ENCODE data around the gene MAPK1. TPM values are rescaled to one million over a fixed set of nuclear protein-coding genes. Genes with fewer than 3 reads are reported as not detected.

The MAPK1 gene
- total RNA-seq, 4 donors from 2014 or later, result 44.9 to 87.2 (median 63.5) TPM

GRCh38 chr22:21780259-21780658, 87.2 kb downstream of the MAPK1 start:
- no peak for DNase-seq (ENCODE audit: extremely low spot score)
- peaks cover under 1 to 3% (median 2%) of the 10 kb centered on the region in 4 donors for H3K4me1 ChIP-seq
- no peaks in the 10 kb centered on the region for H3K27me3 ChIP-seq
- H3K4me3 ChIP-seq, result no peak overlapping the region
- H3K36me3 ChIP-seq, result peaks cover 7 to 60% (median 41%) of the 10 kb centered on the region in 4 donors
- no peaks in the 10 kb centered on the region for H3K9me3 ChIP-seq
- intact Hi-C loops (cut with DNase I), result no loop called here
- H3K27ac ChIP-seq (replicated peaks in 1 of 4), result no peak overlapping the region
- no peak for TF ChIP-seq EP300 (IDR thresholded peaks at IDR 0.05)
- no peak for TF ChIP-seq CTCF (IDR thresholded peaks at IDR 0.05)
- no peak for TF ChIP-seq POLR2AphosphoS5 (IDR thresholded peaks at IDR 0.05)
- TF ChIP-seq POLR2A (IDR thresholded peaks at IDR 0.05; ENCODE audit: low read depth), result no peak
- WGBS, result 94% methylated on average over 2 of the region's 2 CpGs

- peaks cover 0 to 52% (median 34%) of the 10 kb centered on the region in 4 donors for H3K36me3 ChIP-seq
These were observed 88.0 kb downstream of the MAPK1 start for GRCh38 chr22:21779444-21779843.

GRCh38 chr22:21778705-21779363, 88.6 kb downstream of the MAPK1 start:
- Histone ChIP-seq H3K4me3 (no peak overlapping the region), H3K4me1 (peaks cover 6 to 10% (median 7%) of the 10 kb centered on the region in 4 donors), H3K27ac (replicated peaks in 1 of 4) (no peak overlapping the region), H3K9me3 (no peaks in the 10 kb centered on the region), H3K27me3 (no peaks in the 10 kb centered on the region), H3K36me3 (peaks cover 0 to 49% (median 31%) of the 10 kb centered on the region in 4 donors)
- intact Hi-C loops (cut with DNase I), result loop anchor here (10.0 kb wide), 1 partner anchor 146 kb away; no protein-coding TSS in a partner anchor
- TF ChIP-seq CTCF (IDR thresholded peaks at IDR 0.05) (no peak), EP300 (IDR thresholded peaks at IDR 0.05) (no peak), POLR2AphosphoS5 (IDR thresholded peaks at IDR 0.05) (no peak), POLR2A (IDR thresholded peaks at IDR 0.05; ENCODE audit: low read depth) (no peak)
- DNase-seq (ENCODE audit: extremely low spot score), result no peak
- 96% methylated on average over 4 of the region's 4 CpGs for WGBS

More at GRCh38 chr22:21779444-21779843, 88.0 kb downstream of the MAPK1 start:
- no peaks in the 10 kb centered on the region for H3K27me3 ChIP-seq
- H3K9me3 ChIP-seq, result no peaks in the 10 kb centered on the region
- H3K4me1 ChIP-seq, result peaks cover 6 to 10% (median 7%) of the 10 kb centered on the region in 4 donors
- H3K27ac ChIP-seq (replicated peaks in 1 of 4), result no peak overlapping the region
- no peak for TF ChIP-seq EP300 (IDR thresholded peaks at IDR 0.05)
- TF ChIP-seq CTCF (IDR thresholded peaks at IDR 0.05), result no peak
- no peak for TF ChIP-seq POLR2AphosphoS5 (IDR thresholded peaks at IDR 0.05)
- no peak for TF ChIP-seq POLR2A (IDR thresholded peaks at IDR 0.05; ENCODE audit: low read depth)
- no peak for DNase-seq (ENCODE audit: extremely low spot score)
- no peak overlapping the region for H3K4me3 ChIP-seq
- intact Hi-C loops (cut with DNase I), result loop anchor here (10.0 kb wide), 1 partner anchor 145 kb away; no protein-coding TSS in a partner anchor
- WGBS, result 100% methylated on average over 2 of the region's 2 CpGs

GRCh38 chr22:21771631-21771976, 95.8 kb downstream of the MAPK1 start:
- 89% methylated on average over 4 of the region's 4 CpGs for WGBS
- no peak overlapping the region for H3K27ac ChIP-seq (replicated peaks in 1 of 4)
- no peak for DNase-seq (ENCODE audit: extremely low spot score)
- no peaks in the 10 kb centered on the region for H3K27me3 ChIP-seq
- H3K36me3 ChIP-seq, result peaks cover 57 to 67% (median 66%) of the 10 kb centered on the region in 4 donors
- intact Hi-C loops (cut with DNase I), result loop anchor here (10.0 kb wide), 1 partner anchor 153 kb away; no protein-coding TSS in a partner anchor
- TF ChIP-seq POLR2A (IDR thresholded peaks at IDR 0.05; ENCODE audit: low read depth) (no peak), EP300 (IDR thresholded peaks at IDR 0.05) (no peak), CTCF (IDR thresholded peaks at IDR 0.05) (no peak), POLR2AphosphoS5 (IDR thresholded peaks at IDR 0.05) (no peak)
- H3K9me3 ChIP-seq, result no peaks in the 10 kb centered on the region
- no peak overlapping the region for H3K4me3 ChIP-seq
- H3K4me1 ChIP-seq, result peaks cover 6 to 10% (median 7%) of the 10 kb centered on the region in 4 donors

All from esophagus muscularis mucosa (tissue), 4 donors.